Neutrophil (primary cell): ENCODE measurements around the gene FAM234B.

Experiments used
- H3K27ac ChIP-seq: fragments of 200-600 bp; sonication (generic); 2 replicates; pipeline ENCODE4 v1.5.1; 2016; ENCODE audit warnings: mild to moderate bottlenecking, moderate library complexity
- H3K27me3 ChIP-seq: fragments of 200-600 bp; sonication (generic); 2 replicates; pipeline ENCODE4 v1.6.0; 2016; ENCODE audit warnings: mild to moderate bottlenecking
- H3K36me3 ChIP-seq: fragments of 200-600 bp; sonication (generic); 2 replicates; pipeline ENCODE4 v1.5.1; 2017
- H3K4me1 ChIP-seq, 2 experiments: fragments of 200-600 bp in 1 of 2; sonication (generic) in 1 of 2; 1 replicate in 1 of 2; 2 replicates in 1 of 2; pipeline versions ENCODE4 v1.5.1 to v1.6.1; 2013 to 2016; ENCODE audit warnings: low read depth in 1 of 2, low read length in 1 of 2, mild to moderate bottlenecking in 1 of 2, moderate library complexity in 1 of 2; ENCODE audit not compliant: control insufficient read depth in 1 of 2, insufficient read depth in 1 of 2
- H3K4me3 ChIP-seq, 2 experiments: fragments of 200-600 bp in 1 of 2; sonication (generic) in 1 of 2; 1 replicate in 1 of 2; 2 replicates in 1 of 2; pipeline ENCODE4 v1.5.1; 2013 to 2016; ENCODE audit warnings: low read depth in 1 of 2, low read length in 1 of 2, mild to moderate bottlenecking in 1 of 2, moderate library complexity in 1 of 2
- H3K9me3 ChIP-seq: fragments of 200-600 bp; sonication (generic); 2 replicates; pipeline ENCODE4 v1.5.1; 2016
- CTCF ChIP-seq: fragments of 200-600 bp; sonication (generic); IDR thresholded peaks from 2 replicates; pipeline ENCODE4 v1.5.1; 2016; ENCODE audit warnings: antibody characterized with exemption

The FAM234B gene

DNA sequence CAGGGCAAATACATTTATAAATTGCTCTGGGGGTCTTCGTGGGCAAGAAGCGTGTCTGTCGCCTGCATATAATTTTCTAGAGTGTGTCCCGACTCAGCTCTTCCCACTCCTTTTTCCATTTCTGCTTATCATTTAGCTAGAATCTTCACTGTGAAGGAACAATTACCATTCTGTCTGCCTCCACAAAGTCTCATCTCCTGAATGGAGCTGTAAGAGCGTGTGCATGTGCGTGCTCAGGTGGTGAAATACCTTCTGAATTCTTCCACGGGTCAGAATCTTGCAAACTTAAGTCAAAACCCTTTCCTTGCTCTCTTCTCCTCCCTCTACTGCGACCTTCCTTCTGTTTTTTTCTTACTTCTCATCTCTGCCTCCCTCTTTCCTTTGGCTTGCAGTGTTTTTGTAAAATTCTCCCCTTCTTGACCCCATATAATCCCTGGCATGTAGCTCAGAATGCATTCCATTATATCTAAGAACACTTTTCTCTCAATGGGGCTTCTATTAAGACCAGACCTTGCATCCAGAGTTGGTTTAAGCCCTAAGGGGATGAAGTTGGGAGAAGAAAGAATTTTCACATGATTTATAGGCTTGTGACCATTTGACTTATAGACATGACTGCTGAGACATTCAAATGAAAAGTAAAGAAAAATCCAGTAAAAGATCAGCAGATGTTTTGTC, 84.2 kb downstream of the FAM234B start:
- Histone ChIP-seq H3K9me3 (no peaks in the 10 kb centered on the region), H3K4me1 (no peaks in the 10 kb centered on the region), H3K4me3 (no peak overlapping the region), H3K27me3 (no peaks in the 10 kb centered on the region), H3K36me3 (no peaks in the 10 kb centered on the region), H3K27ac (no peak overlapping the region)
- no peak for TF ChIP-seq CTCF

DNA sequence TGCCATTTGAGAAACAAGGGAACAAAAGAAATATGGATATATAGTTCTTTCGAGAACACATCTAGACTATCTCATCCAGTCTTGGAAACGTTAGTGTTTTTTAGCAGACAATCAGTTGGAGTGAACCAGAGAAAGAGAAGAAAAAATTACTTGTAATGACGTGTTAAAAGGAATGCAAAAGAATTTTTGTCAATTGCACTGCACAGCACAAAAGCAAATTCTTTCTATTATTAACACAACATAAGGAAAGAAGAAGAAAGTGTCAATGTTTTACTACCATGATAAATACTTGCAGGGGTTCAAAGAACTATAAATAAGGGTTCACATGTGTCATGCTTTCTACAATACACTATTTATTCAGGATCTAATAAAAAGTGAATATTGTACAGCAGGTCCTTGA, 86.8 kb downstream of the FAM234B start:
- Histone ChIP-seq H3K27ac (no peak overlapping the region), H3K4me1 (no peaks in the 10 kb centered on the region), H3K27me3 (no peaks in the 10 kb centered on the region), H3K4me3 (no peak overlapping the region), H3K36me3 (no peaks in the 10 kb centered on the region), H3K9me3 (no peaks in the 10 kb centered on the region)
- TF ChIP-seq CTCF, result no peak
